HG03175 (cell line): Measurements from ENCODE around the gene CHRDL1.

Experiments used
- ATAC-seq: cut with Tn5 transposase; IDR thresholded peaks from one replicate; pipeline ENCODE4 v1.9.1; 2021; ENCODE audit warnings: mild to moderate bottlenecking, moderate library complexity; ENCODE audit not compliant: unreplicated experiment

The CHRDL1 gene

GRCh38 chrX:110743679-110744340 lies 51.8 kb downstream of the CHRDL1 start:
- no peak for ATAC-seq

GRCh38 chrX:110741213-110741796 lies 54.3 kb downstream of the CHRDL1 start:
- ATAC-seq, result no peak

GRCh38 chrX:110734894-110735541 lies 60.6 kb downstream of the CHRDL1 start:
- no peak for ATAC-seq

- ATAC-seq, result no peak
Observed at GRCh38 chrX:110734271-110734670, 61.3 kb downstream of the CHRDL1 start.

GRCh38 chrX:110733166-110733565 lies 62.5 kb downstream of the CHRDL1 start:
- ATAC-seq, result no peak

- no peak for ATAC-seq
Observed at GRCh38 chrX:110732266-110732665, 63.4 kb downstream of the CHRDL1 start.

GRCh38 chrX:110723844-110724243 lies 71.8 kb downstream of the CHRDL1 start:
- ATAC-seq, result no peak

GRCh38 chrX:110722135-110722534 lies 73.5 kb downstream of the CHRDL1 start:
- ATAC-seq, result no peak

GRCh38 chrX:110713666-110714065 lies 82.0 kb downstream of the CHRDL1 start:
- ATAC-seq, result no peak

- ATAC-seq, result no peak
Observed at GRCh38 chrX:110706446-110706845, 89.2 kb downstream of the CHRDL1 start.

GRCh38 chrX:110703641-110704040 lies 92.0 kb downstream of the CHRDL1 start:
- no peak for ATAC-seq

GRCh38 chrX:110699109-110699508 lies 96.5 kb downstream of the CHRDL1 start:
- ATAC-seq, result peak; percentile 47

GRCh38 chrX:110698696-110699095 lies 96.9 kb downstream of the CHRDL1 start:
- ATAC-seq, result peak; percentile 71

- ATAC-seq, result no peak
Observed at GRCh38 chrX:110692866-110693265, 102.8 kb downstream of the CHRDL1 start.

GRCh38 chrX:110691446-110691845 lies 104.2 kb downstream of the CHRDL1 start:
- no peak for ATAC-seq

GRCh38 chrX:110684653-110685052 lies 111.0 kb downstream of the CHRDL1 start:
- no peak for ATAC-seq

- no peak for ATAC-seq
Observed at GRCh38 chrX:110683925-110684324, 111.7 kb downstream of the CHRDL1 start.

GRCh38 chrX:110678591-110678990 lies 117.0 kb downstream of the CHRDL1 start:
- no peak for ATAC-seq

- no peak for ATAC-seq
Observed at GRCh38 chrX:110675886-110676285, 119.7 kb downstream of the CHRDL1 start.

GRCh38 chrX:110671068-110671803 lies 124.4 kb downstream of the CHRDL1 start:
- peak; percentile 99 for ATAC-seq

- ATAC-seq, result no peak
Observed at GRCh38 chrX:110669572-110669971, 126.0 kb downstream of the CHRDL1 start.

- no peak for ATAC-seq
Observed at GRCh38 chrX:110667706-110668105, 127.9 kb downstream of the CHRDL1 start.
